AG09309 (cell line): ENCODE measurements around the gene PLEKHG5.

Experiments
- DNase-seq: peaks from one replicate; pipeline ENCODE4 v3.0.0-alpha.2; 2010; ENCODE audit warnings: low read depth
- H3K4me3 ChIP-seq: 2 replicates; pipeline ENCODE4 v1.5.1; 2011; ENCODE audit warnings: mild to moderate bottlenecking, low read depth, low read length, moderate library complexity; ENCODE audit not compliant: control insufficient read depth
- TF ChIP-seq, protein P1 (sequence below): IDR thresholded peaks from 2 replicates; pipeline ENCODE4 v1.5.1; 2011; ENCODE audit warnings: mild to moderate bottlenecking, low read depth, low read length, inconsistent platforms; ENCODE audit not compliant: insufficient read depth, control insufficient read depth; ENCODE audit errors: missing control alignments

PLEKHG5 gene

DNA sequence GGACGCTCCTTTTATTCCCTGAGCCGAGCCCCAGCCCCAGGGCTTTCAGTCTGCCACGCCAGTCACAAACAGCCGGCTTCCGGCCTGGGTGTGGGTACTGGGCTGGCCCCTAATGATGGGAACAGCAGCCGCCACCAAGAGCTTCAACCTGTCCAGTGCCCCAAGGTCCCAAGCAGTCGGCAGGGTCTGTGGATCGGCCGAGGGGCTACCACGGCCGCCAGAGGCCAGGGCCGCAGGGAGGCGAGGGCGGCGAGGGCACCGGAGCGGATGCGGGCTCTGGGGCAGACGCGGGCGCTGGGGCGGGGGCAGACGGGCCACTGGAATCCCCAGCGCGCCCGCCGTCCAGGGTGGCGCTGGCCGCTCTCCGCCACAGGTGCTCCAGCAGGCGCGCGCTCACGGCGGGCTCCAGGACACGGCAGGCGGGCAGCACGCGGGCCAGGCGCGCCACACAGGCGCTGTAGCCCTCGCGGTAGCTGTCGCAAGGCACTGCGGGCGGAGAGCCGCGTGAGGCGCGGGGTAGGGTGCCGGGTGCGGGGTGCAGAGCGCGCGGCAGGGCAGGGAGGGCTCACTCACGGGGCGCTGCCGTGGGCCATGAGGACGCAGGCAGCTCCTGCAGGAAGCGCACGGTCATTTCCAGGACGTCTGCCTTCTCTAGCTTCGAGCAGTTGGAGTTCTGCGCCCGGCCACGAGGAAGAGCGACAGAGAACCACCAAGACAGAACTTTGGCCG lies 72.6 kb downstream of the PLEKHG5 start:
- TF ChIP-seq, protein P1, sequence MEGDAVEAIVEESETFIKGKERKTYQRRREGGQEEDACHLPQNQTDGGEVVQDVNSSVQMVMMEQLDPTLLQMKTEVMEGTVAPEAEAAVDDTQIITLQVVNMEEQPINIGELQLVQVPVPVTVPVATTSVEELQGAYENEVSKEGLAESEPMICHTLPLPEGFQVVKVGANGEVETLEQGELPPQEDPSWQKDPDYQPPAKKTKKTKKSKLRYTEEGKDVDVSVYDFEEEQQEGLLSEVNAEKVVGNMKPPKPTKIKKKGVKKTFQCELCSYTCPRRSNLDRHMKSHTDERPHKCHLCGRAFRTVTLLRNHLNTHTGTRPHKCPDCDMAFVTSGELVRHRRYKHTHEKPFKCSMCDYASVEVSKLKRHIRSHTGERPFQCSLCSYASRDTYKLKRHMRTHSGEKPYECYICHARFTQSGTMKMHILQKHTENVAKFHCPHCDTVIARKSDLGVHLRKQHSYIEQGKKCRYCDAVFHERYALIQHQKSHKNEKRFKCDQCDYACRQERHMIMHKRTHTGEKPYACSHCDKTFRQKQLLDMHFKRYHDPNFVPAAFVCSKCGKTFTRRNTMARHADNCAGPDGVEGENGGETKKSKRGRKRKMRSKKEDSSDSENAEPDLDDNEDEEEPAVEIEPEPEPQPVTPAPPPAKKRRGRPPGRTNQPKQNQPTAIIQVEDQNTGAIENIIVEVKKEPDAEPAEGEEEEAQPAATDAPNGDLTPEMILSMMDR: no peak
- H3K4me3 ChIP-seq: no peak overlapping the region
- DNase-seq: no peak

DNA sequence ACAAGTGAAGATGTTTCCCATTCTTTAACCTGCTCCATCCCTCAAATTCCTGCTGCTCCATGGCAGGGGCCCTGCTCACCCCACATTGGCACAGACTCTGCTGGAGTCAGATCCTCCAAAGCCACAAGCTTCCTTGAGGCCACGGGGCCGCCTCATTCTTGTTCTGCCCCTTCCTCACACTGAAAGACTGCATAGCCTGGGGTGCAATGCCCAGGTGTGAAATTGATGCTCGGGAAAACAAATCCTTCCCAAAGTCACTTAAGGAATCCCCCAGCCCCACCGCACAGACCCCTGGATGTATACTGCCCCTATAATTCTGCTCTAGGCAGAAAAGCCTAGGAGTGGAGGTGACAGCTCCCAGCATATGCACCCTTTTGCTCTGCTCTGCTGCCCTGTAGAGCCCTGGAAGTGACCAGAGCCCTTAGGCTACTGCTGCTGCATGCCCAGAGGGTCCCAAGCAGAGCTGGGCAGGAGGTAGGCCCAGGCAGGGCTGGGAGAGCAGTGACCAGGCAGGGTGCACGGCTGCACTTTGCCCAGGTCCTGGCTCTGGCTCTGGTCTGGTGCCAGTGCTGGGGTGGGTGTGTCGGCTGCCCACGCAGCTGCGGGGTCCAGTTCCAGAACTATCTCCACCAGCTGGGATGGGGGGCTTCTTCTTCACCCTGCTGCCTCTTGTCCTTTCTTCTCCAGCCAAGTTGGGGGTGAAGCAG lies 73.4 kb downstream of the PLEKHG5 start:
- no peak overlapping the region for H3K4me3 ChIP-seq
- TF ChIP-seq, protein P1: no peak
- no peak for DNase-seq
